GM21825 (cell line): ENCODE results near the gene PPP2R2C.

Experiments
- ATAC-seq: cut with Tn5 transposase; IDR thresholded peaks from one replicate; pipeline ENCODE4 v1.9.1; 2021; ENCODE audit warnings: mild to moderate bottlenecking, moderate library complexity; ENCODE audit not compliant: unreplicated experiment

Gene PPP2R2C

DNA sequence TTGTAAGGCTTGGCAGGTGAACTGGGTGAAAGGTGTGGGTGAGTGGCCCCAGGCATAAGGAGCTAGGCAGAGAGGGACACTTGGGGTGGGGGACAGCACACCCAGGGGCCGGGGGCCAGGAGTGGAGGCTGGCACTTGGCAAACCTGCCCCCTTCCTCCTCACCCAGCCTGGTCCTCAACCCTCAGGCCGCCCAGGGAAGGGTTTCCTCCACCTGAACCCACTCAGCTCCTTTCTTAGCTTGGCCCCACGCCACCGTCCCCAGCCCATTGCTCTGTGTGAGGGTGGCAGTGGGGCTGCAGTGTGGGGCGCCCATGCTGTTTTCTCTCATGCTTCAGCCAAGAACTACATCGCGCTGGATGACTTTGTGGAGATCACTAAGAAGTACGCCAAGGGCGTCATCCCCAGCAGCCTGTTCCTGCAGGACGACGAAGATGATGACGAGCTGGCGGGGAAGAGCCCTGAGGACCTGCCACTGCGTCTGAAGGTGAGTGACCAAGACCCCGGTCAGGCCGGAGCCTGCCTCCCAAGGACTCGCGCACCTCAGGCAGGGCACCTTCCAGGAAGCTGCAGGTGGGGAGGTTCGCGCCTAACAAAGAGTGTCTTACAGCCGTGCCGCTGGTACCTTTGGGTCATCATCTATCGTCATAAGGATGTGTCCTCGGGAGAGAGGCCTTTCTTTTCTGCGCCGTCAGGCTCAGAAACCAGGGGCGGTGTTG lies 177.6 kb downstream of the PPP2R2C start:
- no peak for ATAC-seq

DNA sequence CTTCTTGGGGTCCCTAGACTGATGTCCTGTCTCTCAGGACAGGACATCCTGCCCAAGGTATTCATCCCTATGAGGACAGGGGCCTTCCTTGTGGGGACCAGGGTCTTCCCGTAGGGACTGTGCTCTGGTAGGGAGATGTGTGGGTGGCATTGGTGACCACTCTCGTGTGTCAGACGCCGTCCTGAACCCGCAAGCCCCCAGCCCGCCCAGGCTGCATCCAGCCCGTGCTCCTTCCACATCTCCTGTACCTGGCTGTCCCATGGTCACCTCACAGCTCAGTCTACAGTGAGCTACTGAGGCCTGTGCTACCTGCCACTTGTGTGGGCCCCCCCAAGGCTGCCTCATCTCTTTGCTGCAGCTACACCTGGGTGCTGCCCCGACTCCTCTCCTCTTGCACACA lies 178.8 kb downstream of the PPP2R2C start:
- no peak for ATAC-seq

DNA sequence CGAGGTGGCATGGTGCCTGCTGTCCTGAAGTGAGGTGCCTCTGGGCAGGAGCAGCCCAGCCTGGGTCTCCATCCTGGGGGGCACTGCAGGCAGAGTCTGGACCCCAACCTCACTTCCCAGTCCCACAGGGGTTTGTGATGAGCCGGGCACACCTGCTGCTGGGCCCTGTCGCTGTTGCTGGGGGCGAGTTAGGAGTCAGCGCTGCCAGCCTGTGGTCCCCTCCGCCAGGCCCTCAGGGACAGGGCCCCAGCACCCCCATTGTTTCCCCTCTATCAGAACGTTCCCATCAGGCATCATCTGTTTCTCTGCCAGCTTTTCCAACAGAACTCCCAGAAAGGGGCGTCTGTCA lies 179.3 kb downstream of the PPP2R2C start:
- no peak for ATAC-seq

DNA sequence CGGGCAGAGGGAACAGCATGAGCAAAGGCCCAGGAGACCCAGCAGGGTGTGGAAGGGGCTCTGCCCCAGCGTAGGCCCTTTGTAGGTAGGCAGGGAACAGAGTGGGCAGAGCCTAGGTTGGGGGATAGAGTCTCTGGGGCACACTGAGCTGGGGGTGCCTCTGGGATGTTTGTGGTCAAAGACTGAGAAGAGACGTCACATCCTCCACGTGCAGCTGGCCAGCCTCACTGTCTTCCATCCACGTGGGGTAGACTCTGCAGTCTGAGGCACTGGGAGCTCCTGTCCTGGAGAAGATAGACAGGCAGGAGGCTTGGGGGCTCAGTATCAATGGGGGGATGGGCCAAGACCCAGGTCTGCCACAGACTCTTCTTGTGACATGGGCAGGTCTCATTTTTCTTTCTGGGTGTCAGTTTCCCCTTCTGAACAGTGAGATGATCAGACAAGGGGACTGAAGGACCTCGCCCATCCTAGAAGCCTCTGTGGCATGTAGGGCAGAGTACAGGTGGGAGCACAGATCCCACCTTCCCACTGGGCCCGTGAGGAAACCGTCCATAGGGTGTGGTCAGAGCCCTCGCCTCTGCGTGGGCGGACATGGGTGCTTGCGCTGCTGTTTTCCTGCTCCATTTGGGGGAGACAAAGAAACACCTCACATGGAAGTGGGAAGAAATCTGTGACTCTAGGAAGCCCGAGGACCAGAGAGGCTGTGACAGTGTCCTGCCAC lies 179.9 kb downstream of the PPP2R2C start:
- ATAC-seq: no peak

DNA sequence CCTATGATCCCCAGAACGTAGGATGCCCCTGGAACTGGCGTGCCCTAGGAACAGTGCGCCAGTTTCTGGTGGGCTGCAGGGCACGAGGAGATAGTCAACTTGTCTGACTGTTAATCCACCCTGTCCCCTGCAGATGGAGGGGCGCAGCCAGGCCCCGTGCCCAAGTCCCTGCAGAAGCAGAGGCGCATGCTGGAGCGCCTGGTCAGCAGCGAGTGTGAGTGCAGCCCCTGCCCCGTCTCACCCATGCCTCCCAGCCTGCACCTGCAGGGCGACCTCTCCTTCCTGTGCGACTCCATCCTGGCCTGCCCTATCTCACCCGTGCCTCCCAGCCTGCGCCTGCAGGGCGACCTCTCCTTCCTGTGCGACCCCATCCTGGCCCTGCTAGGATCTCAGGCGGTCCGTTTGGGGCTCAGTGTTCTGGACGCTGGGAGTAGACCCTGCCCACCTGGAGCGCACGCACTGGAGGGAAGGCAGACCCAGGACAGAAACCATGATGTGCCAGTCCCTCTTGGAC lies 180.6 kb downstream of the PPP2R2C start:
- ATAC-seq: no peak

DNA sequence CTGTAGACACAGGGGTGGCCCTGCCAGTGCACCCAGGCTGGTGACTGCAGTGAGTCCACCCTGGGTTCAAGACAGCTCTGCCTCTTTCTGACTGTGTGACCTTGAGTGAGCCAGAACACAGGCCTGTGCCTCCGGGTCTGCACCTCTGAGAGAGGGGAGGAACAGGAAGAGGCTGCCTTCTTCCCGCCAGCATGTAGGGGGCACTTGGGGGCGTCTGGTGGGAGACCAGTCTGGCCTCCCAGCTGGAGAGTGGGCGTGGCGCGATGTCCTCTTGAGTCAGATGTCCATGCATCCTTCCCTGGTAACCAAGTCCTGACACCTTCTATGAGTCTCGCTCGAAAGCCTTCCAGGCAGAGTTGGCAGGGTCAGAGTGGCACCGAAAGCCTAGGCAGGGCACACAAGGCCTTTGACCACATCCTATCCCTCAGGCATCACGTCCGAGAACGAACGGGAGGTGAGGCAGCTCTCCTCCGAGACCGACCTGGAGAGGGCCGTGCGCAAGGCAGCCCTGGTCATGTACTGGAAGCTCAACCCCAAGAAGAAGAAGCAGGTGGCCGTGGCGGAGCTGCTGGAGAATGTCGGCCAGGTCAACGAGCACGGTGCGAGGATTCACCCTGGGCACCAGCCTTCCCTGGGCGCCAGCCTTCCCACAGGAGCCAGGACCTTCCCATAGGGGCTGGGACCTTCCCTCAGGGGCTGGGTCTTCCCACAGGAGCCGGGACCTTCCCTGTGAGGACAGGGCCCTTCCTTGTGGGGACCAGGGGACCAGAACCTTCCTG lies 181.5 kb downstream of the PPP2R2C start:
- ATAC-seq: no peak

DNA sequence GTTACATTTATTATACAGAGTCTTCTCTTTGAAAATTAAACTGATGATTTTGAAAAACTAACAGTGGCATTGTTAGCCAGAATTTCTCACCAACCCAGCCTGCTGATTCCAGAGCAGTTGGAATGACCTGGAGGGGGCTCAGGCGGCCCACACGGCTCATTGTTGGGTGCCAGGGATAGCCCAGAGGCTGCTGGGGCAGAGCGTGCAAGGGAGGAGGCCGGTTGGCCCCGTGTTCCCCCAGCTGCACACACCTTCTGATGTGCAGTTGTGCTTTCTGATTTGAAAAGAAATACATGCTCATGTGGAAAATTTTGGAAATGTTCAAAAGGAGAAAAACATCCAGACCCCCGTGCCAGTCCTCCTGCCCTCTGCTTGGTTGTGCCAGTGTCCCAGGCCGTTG lies 182.2 kb downstream of the PPP2R2C start:
- ATAC-seq: no peak

DNA sequence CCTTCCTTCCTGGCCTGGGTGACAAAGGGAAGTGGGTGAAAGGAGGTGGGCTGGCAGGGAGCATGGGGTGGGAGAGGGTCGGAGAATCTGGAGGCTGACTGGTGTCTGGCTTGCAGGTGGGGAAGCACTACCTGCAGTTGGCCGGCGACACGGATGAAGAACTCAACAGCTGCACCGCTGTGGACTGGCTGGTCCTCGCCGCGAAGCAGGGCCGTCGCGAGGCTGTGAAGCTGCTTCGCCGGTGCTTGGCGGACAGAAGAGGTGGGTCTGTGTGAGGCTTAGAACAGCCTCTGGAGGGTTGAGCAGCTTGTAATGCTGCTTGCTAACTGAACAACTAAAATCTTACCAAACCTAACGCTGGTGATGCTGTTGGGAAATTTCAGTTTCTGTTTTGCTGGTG lies 183.5 kb downstream of the PPP2R2C start:
- no peak for ATAC-seq

DNA sequence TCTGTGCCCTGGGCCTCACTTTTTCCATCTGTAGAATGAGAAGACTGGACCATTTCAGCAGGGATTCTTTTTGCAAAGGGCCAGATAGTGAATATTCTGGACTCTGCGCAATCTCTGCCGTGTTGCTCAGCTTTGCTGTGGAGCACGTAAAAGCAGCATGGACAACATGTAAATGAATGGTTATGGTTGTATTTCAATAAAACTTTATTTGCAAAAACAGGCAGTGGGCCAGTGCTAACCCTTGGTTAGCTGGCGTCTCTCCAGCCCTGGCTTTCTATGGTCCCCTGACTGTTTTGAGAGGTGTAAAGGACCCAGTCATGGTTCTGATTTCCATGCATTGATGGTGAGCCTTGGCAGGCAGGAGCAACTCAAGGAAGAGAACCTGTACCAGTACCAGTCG lies 184.1 kb downstream of the PPP2R2C start:
- ATAC-seq: no peak

DNA sequence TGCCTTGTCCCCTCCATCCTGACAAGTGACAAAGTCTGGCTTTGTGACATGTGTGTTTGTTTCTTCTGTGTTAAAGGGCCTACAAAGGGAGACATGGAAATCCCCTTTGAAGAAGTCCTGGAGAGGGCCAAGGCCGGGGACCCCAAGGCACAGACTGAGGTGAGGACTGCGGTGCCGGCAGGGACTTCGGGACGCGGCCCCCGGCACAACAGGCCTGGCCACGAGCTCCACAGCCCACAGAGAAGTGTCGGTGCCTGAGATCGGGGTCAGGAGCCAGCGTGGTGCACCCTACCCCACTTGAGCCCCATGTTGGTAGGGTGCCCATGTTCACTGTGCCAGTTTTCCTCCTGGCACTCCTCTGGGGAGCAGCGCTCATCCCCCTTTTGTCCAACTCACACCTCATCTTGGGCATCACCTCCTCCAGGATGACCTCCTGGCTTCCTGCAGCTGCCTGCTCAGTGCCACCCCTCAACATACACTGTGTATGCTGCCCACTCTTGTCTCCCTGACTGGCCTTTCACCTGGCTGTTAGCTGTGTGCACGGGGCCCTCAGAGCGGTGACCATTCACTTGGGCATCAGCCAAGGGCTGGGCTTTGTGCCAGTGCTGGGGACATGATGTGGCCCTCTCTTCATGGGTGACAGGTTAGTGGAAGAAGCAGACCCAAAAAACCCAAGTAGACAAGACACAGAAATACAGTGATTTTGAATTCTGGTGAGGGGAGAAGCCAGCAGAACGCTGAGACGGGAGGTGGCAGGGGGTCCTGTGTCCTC lies 185.2 kb downstream of the PPP2R2C start:
- no peak for ATAC-seq

DNA sequence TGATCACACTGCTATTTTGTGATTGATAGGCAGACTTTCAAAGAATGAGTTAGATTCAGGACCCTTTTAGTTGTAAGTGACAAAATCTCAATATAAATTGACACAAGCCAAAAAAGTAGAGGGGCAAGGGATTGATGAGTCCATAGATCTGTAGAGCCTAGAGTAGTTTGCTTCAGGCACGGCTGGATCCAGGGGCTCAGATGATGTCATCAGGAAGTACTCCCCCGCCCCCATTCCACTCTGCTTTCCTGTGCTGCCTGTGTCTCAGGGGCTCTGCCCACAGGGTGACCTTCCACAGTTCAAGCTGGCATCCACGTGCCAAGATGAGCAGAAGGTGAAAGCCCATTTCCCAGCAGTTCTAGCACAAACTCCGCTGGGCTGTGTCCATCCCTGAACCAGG lies 189.1 kb downstream of the PPP2R2C start:
- no peak for ATAC-seq

DNA sequence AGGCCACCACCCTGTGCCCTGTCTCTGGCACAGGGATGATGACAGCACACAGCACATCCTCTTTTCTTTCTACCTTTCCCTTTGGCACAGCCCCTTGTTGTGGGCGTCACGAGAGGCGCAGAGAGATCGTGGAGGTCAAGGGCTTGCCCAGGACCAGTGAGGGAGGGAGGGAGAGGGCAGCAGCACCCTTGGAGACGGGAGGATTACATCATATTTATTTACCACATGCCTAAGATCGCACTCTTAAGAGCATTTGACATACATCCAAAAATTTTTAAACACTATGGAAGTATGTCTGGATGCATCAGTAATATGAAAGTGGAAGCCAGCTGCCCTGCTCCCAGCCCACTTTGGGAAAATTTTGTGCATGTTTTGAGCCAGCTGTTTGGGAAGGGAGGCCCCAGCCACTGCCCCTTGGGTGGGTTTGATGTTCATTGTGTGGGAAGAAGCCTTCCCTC lies 190.1 kb downstream of the PPP2R2C start:
- no peak for ATAC-seq

DNA sequence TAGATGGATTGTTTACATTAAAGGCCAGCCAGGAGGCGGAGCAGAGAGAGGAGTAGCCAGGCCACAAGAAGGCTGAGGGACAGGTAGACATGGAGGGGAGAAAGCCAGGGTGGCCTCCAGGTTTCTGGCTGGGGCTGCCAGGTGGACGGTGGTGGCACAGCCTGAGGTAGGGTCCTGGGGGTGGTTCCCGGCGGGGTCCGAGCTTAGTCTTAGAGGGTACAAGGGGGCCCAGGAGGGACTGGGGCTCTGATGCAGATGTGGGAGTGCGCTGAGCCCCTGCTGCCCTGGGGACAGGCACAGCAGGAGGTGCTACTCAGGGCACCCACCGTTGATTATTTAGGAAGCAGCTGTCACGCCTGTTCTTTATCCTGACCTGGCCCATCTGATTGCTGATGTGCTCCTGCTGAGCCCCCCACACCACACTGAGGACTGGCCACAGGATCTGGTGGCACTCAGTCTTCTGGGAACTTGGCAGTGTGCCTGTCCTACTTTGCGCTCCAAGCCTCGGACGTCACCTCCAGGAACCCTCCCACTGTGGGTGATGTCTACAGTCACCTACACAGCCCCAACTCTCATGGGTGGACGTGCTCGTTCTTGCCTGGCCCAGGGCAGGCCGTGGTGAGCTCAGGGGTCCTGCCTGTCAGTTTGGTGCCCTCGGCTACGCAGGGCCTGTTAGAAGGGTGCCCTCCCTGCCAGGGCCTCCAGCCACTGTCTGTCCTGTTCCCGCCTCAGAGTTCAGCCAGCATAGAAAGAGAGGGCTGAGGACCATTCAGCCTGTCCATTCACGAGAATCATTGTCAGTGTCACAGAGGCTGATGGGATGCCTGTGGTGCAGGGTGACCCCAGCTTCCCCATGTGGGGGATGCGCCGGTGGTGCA lies 190.7 kb downstream of the PPP2R2C start:
- ATAC-seq: no peak

DNA sequence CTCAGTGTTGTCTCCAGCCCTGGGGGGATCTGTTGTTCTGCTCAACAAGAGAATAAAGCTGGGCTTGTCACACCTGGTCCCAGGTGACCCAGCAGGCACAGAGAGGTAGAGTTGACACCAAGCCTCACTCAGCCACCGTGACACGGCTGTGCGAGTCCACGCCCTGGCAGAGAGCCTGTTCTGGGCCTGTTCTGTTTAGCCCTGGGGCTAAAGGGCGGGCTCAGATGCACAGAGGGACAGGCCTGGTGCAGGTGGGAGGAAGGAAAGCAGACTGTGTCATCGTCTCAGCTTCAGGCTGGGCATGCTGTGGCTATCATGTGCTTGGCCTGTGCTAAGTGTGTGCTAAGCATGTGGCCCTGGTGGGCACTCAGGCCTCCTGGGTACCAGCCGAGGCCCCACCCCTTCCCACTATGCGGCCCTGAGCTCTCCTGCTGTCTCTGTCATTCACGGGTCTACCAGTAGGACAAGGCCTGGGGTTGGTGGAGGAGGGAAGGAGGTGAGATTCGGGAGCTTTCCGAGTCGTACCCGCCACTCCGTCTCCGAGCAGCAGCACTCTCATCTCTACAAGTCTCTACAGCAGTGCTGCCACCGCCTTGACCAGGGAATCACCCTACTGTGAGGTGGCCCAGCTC lies 191.9 kb downstream of the PPP2R2C start:
- ATAC-seq: no peak

DNA sequence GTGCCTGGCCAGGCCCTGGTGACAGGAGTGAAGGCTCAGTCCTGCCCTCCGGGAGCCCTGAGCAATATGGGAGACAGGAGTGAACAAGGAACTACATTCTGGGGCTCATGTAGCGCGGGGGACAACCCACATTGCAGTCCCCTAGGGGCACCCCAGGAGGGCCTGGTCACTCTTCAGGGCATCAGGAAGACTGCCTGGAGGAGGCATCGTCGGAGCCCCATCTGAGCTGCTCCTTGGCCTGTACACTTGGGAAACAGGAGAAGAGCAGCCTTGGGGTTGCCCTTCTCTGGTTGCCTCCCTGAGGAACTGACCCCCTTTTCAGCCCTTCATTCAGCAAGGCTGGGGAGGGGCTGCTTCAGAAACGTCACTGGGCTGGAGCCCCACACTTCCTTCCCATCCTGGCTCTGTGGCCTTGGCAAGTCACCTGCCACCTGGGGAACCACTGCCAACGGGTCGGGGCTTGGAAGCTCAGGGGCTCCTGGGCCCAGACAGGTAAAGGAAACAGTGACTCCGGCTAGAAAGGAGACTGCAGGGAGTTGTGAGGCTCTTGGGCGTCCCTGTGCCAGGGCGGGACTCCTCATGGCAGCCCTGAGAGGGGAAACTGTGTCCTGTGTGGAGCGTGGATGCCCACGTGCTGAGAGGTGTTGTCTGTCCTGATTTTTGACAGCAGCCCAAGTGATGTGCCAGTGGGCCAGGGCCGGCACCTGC lies 192.7 kb downstream of the PPP2R2C start:
- ATAC-seq: no peak

DNA sequence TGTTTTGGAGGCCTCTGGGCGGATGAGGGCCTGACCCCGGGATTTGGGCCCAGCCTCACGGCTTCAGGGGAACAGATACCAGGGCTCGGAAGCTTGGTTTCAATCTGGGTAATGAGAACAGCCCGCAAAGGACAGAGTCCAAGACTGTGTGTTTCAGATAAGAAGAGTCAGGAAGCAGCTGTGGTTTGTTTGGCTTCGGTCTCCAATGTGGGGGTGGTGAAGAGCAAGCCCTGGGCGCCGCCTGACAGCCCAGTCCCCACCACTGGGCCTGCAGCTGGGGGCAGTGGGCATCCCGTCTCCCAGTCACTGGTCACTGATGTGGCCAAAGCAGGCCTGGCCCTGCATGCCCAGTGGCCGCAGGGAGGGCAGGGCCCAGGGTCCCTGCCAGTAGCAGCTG lies 193.6 kb downstream of the PPP2R2C start:
- peak; percentile 94 for ATAC-seq

DNA sequence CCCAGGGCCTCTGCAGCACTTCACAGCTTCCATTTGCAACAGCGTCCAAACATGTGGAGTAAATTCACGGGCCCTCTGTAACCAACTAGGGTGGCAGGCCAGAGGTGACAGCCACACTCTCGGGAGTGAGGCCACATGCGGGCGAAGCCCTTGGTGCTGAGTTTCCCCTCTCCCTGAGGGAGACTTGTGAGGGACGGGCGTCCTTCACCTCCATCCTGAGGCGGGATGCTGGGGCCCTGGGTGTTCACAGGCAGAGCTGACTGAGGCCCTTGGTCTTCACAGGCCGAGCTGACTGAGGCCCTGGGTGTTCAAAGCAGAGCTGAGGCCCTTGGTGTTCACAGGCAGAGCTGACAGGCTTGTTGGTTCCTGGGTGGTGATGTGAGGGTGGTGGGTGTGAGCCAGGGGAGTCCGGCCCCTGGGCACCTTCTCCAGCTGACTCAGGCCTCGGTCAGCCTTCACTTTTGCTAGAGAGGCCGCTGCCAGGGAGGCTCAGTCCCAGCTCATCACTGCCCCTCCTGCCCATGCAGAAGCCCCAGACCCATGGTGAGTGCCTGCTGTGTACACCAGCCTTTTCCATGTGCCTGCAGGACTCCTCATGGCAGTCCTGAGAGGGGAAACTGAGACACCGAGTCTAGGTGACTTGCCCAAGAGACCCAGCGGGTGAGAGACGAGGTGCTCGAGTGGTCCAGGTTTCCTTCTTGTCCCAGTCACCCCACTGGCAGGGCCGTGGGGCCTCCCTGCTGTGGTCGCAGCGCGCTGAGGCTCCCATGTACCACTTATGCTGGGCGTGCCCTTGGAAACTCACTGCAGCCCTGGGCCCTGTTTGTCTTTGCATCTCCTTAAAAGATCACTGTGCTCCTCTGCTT lies 194.2 kb downstream of the PPP2R2C start:
- no peak for ATAC-seq
